ENCODE measurements around the gene MVB12B.

MVB12B gene

DNA sequence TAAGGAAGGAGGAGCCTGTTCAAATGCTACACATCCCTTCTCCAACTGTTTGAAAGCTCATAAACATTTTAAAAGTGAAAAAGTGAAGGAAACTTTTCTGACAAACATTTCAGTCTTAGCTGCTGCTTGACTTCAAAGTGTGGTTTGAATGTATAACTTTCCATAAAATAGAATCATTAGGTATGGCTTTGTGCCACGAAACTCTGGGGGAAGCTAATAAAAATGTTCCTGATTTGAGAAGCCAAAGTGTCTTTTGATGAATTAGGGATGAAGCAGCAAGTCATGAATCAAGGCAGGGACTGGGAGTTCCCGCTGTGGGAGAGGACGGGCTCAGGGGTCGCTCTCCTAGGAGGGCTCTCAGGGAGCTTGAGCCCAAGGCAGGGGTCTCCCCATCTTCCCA, 15.3 kb downstream of the MVB12B start:
- Histone ChIP-seq H3K27ac (peak overlapping the region; percentile 36; the same call in 1 of the 2 replicates), H3K36me3 (ENCODE audit: insufficient read depth, low read length) (no peaks in the 10 kb centered on the region), H3K9ac (ENCODE audit: insufficient read length) (no peak overlapping the region), H3K4me3 (no peak overlapping the region), H3K9me3 (ENCODE audit: low read depth, low read length) (no peaks in the 10 kb centered on the region)
- no peak for DNase-seq (ENCODE audit: low read depth, low spot score)
- TF ChIP-seq FOXP2 (optimal IDR thresholded peaks at IDR 0.05; ENCODE audit: control extremely low read depth, extremely low read length, insufficient read depth), result no peak
- no peak for TF ChIP-seq EZH2 (IDR thresholded peaks at IDR 0.05)
- no peak for TF ChIP-seq POLR2AphosphoS5 (IDR thresholded peaks at IDR 0.05; ENCODE audit: borderline replicate concordance, low read depth, low read length)

GRCh38 chr9:126342621-126343031, 16.0 kb downstream of the MVB12B start:
- TF ChIP-seq EZH2 (IDR thresholded peaks at IDR 0.05) (no peak), FOXP2 (optimal IDR thresholded peaks at IDR 0.05; ENCODE audit: control extremely low read depth, extremely low read length, insufficient read depth) (no peak), POLR2AphosphoS5 (IDR thresholded peaks at IDR 0.05; ENCODE audit: borderline replicate concordance, low read depth, low read length) (no peak)
- H3K4me3 ChIP-seq, result no peak overlapping the region
- DNase-seq (ENCODE audit: low read depth, low spot score), result no peak

DNA sequence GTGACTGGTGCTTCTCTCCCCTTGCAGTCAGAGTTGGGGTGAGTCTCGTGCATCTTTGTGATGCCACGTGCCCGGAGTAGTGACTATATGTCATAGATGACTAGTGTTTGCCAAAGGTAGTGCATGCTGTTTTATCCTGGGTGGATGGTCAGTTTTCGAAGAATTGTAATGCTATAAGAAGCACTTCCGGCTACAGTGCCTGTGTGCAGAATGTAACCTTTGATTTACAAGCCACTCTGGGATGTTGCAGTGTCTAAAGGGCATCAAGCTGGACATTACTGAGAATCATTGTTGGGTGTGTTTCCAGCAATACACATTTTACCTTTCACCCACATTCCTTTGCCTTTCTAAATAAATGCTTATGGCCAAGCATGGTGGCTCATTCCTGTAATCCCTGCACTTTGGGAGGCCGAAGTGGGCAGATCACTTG, 16.7 kb downstream of the MVB12B start:
- Histone ChIP-seq H3K36me3 (ENCODE audit: insufficient read depth, low read length) (no peaks in the 10 kb centered on the region), H3K9me3 (ENCODE audit: low read depth, low read length) (no peaks in the 10 kb centered on the region), H3K27ac (no peak overlapping the region), H3K9ac (ENCODE audit: insufficient read length) (no peak overlapping the region), H3K4me3 (no peak overlapping the region)
- TF ChIP-seq POLR2AphosphoS5 (IDR thresholded peaks at IDR 0.05; ENCODE audit: borderline replicate concordance, low read depth, low read length), result no peak
- TF ChIP-seq EZH2 (IDR thresholded peaks at IDR 0.05), result no peak
- TF ChIP-seq FOXP2 (optimal IDR thresholded peaks at IDR 0.05; ENCODE audit: control extremely low read depth, extremely low read length, insufficient read depth), result no peak
- DNase-seq (ENCODE audit: low read depth, low spot score), result no peak

More at GRCh38 chr9:126342621-126343031, 16.0 kb downstream of the MVB12B start:
- Histone ChIP-seq H3K27ac (no peak overlapping the region), H3K9ac (ENCODE audit: insufficient read length) (no peak overlapping the region), H3K9me3 (ENCODE audit: low read depth, low read length) (no peaks in the 10 kb centered on the region), H3K36me3 (ENCODE audit: insufficient read depth, low read length) (no peaks in the 10 kb centered on the region)

DNA sequence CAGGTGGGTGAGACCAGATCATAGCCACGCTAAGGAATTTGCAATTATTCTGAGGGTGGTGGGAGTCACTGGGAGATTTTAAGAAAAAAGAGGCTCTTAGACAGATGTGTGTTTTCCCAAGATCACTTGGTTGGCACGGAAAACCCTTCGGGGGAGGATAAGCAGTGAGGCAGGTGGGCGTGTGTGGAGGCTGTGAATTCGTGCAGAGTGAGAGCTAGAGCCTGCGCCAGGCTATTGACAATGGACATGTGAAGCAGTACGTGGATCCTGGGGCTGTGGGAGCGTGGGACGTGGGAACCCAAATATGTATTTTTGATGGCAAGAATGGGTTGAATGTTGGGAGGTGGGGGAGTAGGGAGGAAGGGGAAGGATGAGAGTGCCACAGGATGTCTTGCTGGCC, 19.4 kb downstream of the MVB12B start:
- no peak for TF ChIP-seq FOXP2 (optimal IDR thresholded peaks at IDR 0.05; ENCODE audit: control extremely low read depth, extremely low read length, insufficient read depth)
- no peak for TF ChIP-seq EZH2 (IDR thresholded peaks at IDR 0.05)
- TF ChIP-seq POLR2AphosphoS5 (IDR thresholded peaks at IDR 0.05; ENCODE audit: borderline replicate concordance, low read depth, low read length), result no peak

GRCh38 chr9:126347093-126347492, 20.5 kb downstream of the MVB12B start:
- Histone ChIP-seq H3K9me3 (ENCODE audit: low read depth, low read length) (no peaks in the 10 kb centered on the region), H3K9ac (ENCODE audit: insufficient read length) (no peak overlapping the region), H3K4me3 (no peak overlapping the region), H3K36me3 (ENCODE audit: insufficient read depth, low read length) (no peaks in the 10 kb centered on the region), H3K27ac (no peak overlapping the region)
- TF ChIP-seq FOXP2 (optimal IDR thresholded peaks at IDR 0.05; ENCODE audit: control extremely low read depth, extremely low read length, insufficient read depth), result no peak
- DNase-seq (ENCODE audit: low read depth, low spot score), result no peak

More for the DNA sequence above, 19.4 kb downstream of the MVB12B start:
- Histone ChIP-seq H3K9me3 (ENCODE audit: low read depth, low read length) (no peaks in the 10 kb centered on the region), H3K4me3 (no peak overlapping the region), H3K36me3 (ENCODE audit: insufficient read depth, low read length) (no peaks in the 10 kb centered on the region), H3K27ac (no peak overlapping the region), H3K9ac (ENCODE audit: insufficient read length) (no peak overlapping the region)
- no peak for DNase-seq (ENCODE audit: low read depth, low spot score)

- Histone ChIP-seq H3K27ac (no peak overlapping the region), H3K36me3 (ENCODE audit: insufficient read depth, low read length) (no peaks in the 10 kb centered on the region), H3K4me3 (no peak overlapping the region), H3K9ac (ENCODE audit: insufficient read length) (no peak overlapping the region), H3K9me3 (ENCODE audit: low read depth, low read length) (no peaks in the 10 kb centered on the region)
- TF ChIP-seq EZH2 (IDR thresholded peaks at IDR 0.05) (no peak), POLR2AphosphoS5 (IDR thresholded peaks at IDR 0.05; ENCODE audit: borderline replicate concordance, low read depth, low read length) (no peak), FOXP2 (optimal IDR thresholded peaks at IDR 0.05; ENCODE audit: control extremely low read depth, extremely low read length, insufficient read depth) (no peak)
- no peak for DNase-seq (ENCODE audit: low read depth, low spot score)
Measured at GRCh38 chr9:126347911-126348760, 21.5 kb downstream of the MVB12B start.

DNA sequence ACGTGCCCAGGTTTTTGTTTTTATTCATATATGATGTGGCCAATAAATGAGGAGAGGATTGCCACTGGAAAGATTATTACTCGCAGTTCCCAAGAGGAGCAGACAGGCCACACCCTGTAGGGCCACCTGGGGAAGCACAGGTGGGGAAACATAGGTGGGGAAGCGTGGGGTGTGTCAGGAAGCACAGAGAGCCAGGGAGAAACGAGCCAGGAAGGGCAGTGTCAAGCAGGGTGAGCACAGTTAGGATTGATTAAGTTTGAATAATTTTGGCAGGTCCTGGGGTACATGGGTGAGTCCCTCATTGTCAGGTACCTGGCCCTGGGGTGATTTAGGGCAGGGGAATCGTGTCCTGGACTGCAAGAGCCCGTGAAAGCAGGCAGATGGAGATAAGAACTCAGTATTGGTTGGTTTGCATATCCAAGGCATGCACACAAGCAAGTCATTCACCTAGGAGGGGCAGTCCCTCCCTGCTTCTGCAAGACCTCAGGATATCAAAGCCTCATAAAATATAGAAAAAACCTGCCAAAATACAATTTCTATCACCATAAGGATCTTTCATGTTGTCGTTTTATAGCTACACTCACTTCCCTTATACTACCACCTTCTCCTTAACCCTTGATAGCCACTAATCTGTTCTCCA, 22.4 kb downstream of the MVB12B start:
- H3K27ac ChIP-seq, result no peak overlapping the region
- no peak overlapping the region for H3K4me3 ChIP-seq
- DNase-seq (ENCODE audit: low read depth, low spot score), result no peak

DNA sequence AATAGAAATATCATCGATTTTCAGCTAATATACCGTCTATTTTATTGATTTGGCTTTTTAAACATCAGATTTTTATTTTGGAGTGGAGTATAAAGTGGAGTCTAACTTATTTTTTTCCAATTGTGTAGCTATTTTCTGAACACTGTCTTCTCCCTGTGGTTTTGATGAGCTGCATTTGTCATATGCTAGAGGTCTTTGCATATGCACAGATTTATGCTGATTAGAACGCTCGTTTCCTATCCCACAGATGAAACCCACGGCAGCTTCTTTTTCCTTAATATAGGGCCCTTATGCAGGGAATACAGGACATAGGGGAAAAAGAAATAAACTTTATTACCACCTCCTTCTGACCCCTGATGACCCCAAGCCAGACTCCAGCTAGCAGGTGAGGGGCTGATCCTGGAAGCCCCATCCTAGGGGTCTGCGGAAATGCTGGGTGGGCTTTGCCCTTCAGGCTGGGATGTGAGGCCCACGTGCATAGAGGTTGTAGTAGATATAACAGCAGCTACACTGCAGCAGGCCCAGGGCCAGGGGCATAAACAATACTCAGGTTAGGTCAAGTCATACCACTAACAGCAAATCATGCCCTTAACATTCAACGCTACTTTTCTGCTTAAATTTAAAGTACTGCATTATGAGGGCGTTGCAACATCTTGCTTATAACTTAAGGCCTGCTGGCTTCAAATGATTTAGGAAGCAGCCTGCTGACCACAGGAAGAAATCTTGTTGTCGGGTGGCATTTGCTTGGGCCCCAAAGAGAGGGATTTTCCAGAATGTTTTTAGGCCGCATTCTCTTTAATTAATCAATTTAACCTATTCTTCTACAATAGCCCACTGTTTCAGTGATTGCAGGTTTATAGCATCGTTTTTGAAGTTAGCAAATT, 28.5 kb downstream of the MVB12B start:
- H3K27ac ChIP-seq, result no peak overlapping the region
- TF ChIP-seq FOXP2 (optimal IDR thresholded peaks at IDR 0.05; ENCODE audit: control extremely low read depth, extremely low read length, insufficient read depth), result no peak
- H3K9ac ChIP-seq (ENCODE audit: insufficient read length), result no peak overlapping the region
- H3K9me3 ChIP-seq (ENCODE audit: low read depth, low read length), result no peaks in the 10 kb centered on the region
- DNase-seq (ENCODE audit: low read depth, low spot score), result no peak
- no peak overlapping the region for H3K4me3 ChIP-seq
- no peaks in the 10 kb centered on the region for H3K36me3 ChIP-seq (ENCODE audit: insufficient read depth, low read length)

More for the DNA sequence above, 22.4 kb downstream of the MVB12B start:
- no peak overlapping the region for H3K9ac ChIP-seq (ENCODE audit: insufficient read length)
- no peaks in the 10 kb centered on the region for H3K9me3 ChIP-seq (ENCODE audit: low read depth, low read length)
- TF ChIP-seq EZH2 (IDR thresholded peaks at IDR 0.05) (no peak), POLR2AphosphoS5 (IDR thresholded peaks at IDR 0.05; ENCODE audit: borderline replicate concordance, low read depth, low read length) (no peak), FOXP2 (optimal IDR thresholded peaks at IDR 0.05; ENCODE audit: control extremely low read depth, extremely low read length, insufficient read depth) (no peak)
- H3K36me3 ChIP-seq (ENCODE audit: insufficient read depth, low read length), result no peaks in the 10 kb centered on the region
